SK-N-MC (cell line): ENCODE measurements around the gene TMEM164.

Source experiments
- DNase-seq: peaks from one replicate; pipeline ENCODE4 v3.0.0-alpha.2; 2011; ENCODE audit warnings: low read depth, low spot score
- H3K27ac ChIP-seq: fragments of 200-600 bp; sonication (generic); 2 replicates; pipeline ENCODE4 v1.5.1; 2016; ENCODE audit warnings: mixed run types
- H3K36me3 ChIP-seq: fragments of 200-600 bp; sonication (generic); 2 replicates; pipeline ENCODE4 v1.6.1; 2017; ENCODE audit warnings: antibody characterized with exemption, low read length, mixed read lengths; ENCODE audit not compliant: insufficient read depth
- H3K4me3 ChIP-seq: fragments of 200-600 bp; sonication (generic); 2 replicates; pipeline ENCODE4 v1.5.1; 2016
- H3K9ac ChIP-seq: fragments of 200-600 bp; sonication (generic); 2 replicates; pipeline ENCODE4 v1.8.0; 2017; ENCODE audit warnings: mixed run types, mixed read lengths; ENCODE audit not compliant: insufficient read length
- H3K9me3 ChIP-seq: fragments of 200-600 bp; sonication (generic); 2 replicates; pipeline ENCODE4 v1.6.1; 2017; ENCODE audit warnings: low read depth, mild to moderate bottlenecking, antibody characterized with exemption, low read length, moderate library complexity, mixed read lengths
- EZH2 ChIP-seq: fragments of 200-600 bp; sonication (generic); IDR thresholded peaks from one replicate; pipeline ENCODE4 v1.6.1; 2017; ENCODE audit warnings: antibody characterized with exemption
- FOXP2 ChIP-seq: optimal IDR thresholded peaks from 2 replicates; pipeline ENCODE3; 2011; ENCODE audit warnings: mild to moderate bottlenecking, moderate library complexity; ENCODE audit not compliant: insufficient read depth; ENCODE audit errors: extremely low read length, control extremely low read depth
- POLR2AphosphoS5 ChIP-seq: IDR thresholded peaks from 2 replicates; pipeline ENCODE4 v1.6.1; 2012; ENCODE audit warnings: mild to moderate bottlenecking, low read depth, low read length, borderline replicate concordance

Gene TMEM164

DNA sequence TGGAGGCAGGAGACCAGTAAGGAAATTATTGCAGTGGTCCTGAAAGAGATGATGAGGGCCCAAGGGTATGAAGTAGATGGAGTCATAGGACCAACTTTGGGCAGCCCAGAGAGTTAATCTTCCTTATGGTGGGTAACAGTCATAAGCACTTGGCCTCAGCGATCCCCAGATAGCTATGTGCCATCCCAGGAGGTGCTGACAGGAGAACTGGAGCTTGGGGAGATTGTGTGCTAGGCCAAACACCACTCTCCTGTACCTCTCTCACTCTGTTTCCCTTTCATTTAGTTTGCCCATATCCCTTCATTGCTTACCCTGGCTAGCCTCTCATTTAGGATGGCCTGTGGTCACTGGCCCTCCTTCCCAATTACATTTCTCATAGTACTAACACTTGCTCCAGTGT, 60.0 kb downstream of the TMEM164 start:
- H3K9me3 ChIP-seq, result no peaks in the 10 kb centered on the region
- no peak overlapping the region for H3K9ac ChIP-seq
- H3K36me3 ChIP-seq, result no peaks in the 10 kb centered on the region
- TF ChIP-seq FOXP2 (no peak), POLR2AphosphoS5 (no peak), EZH2 (no peak)
- DNase-seq, result no peak
- no peak overlapping the region for H3K4me3 ChIP-seq
- H3K27ac ChIP-seq, result no peak overlapping the region

GRCh38 chrX:110066488-110067225, 63.7 kb downstream of the TMEM164 start:
- Histone ChIP-seq H3K27ac (no peak overlapping the region), H3K36me3 (no peaks in the 10 kb centered on the region), H3K9me3 (no peaks in the 10 kb centered on the region), H3K4me3 (no peak overlapping the region), H3K9ac (no peak overlapping the region)
- TF ChIP-seq POLR2AphosphoS5 (no peak), FOXP2 (no peak), EZH2 (no peak)
- no peak for DNase-seq

DNA sequence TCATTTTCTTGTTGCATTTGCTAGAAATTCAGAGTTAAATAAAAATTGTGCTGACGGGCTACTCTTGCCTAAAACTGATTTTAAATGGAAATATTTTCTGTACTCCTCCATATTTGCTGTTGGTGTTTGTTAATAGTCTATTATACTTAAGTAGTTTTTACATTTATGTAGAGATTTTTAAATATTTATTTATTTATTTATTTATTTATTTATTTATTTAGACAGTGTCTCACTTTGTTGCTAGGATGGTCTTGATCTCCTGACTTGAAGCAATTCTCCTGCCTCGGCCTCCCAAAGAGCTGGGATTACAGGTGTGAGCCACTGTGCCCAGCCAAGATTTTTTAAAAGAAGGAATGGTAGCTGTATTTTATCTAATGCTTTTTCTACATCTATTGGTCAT, 68.1 kb downstream of the TMEM164 start:
- DNase-seq, result no peak
- no peak overlapping the region for H3K9ac ChIP-seq
- no peak overlapping the region for H3K27ac ChIP-seq
- no peaks in the 10 kb centered on the region; the same call in 1 of the 2 replicates for H3K36me3 ChIP-seq
- no peak for TF ChIP-seq FOXP2
- no peak for TF ChIP-seq POLR2AphosphoS5
- TF ChIP-seq EZH2, result no peak
- no peak overlapping the region for H3K4me3 ChIP-seq
- no peaks in the 10 kb centered on the region for H3K9me3 ChIP-seq

GRCh38 chrX:110081320-110081719, 78.4 kb downstream of the TMEM164 start:
- no peaks in the 10 kb centered on the region for H3K9me3 ChIP-seq
- no peak overlapping the region for H3K27ac ChIP-seq
- H3K9ac ChIP-seq, result no peak overlapping the region
- no peaks in the 10 kb centered on the region for H3K36me3 ChIP-seq
- no peak for TF ChIP-seq POLR2AphosphoS5
- TF ChIP-seq FOXP2, result no peak
- no peak for TF ChIP-seq EZH2
- no peak for DNase-seq
- H3K4me3 ChIP-seq, result no peak overlapping the region

DNA sequence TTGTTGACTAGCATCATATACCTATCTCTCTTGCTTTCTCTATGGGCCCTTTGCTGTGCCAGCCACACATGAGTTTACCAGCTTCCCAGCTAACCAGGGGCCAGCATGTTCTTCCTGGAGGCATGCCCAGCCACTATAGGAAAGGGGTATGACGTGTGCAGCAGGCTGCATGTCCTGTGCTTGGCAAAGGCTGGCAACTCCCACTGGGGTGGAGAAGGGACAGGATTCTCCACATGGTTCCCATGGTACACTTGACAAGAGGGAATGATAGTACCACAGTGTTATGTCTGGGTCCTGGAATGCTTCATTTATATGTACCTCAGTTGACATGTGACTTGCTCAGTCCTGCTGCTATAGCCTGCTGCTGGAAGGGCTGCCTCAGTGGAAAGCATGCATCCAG, 78.8 kb downstream of the TMEM164 start:
- H3K36me3 ChIP-seq, result no peaks in the 10 kb centered on the region
- no peak overlapping the region for H3K4me3 ChIP-seq
- DNase-seq, result no peak
- H3K27ac ChIP-seq, result no peak overlapping the region
- no peak overlapping the region for H3K9ac ChIP-seq
- TF ChIP-seq POLR2AphosphoS5, result no peak
- TF ChIP-seq FOXP2, result no peak
- no peak for TF ChIP-seq EZH2
- no peaks in the 10 kb centered on the region for H3K9me3 ChIP-seq

GRCh38 chrX:110082161-110082560, 79.2 kb downstream of the TMEM164 start:
- Histone ChIP-seq H3K27ac (no peak overlapping the region), H3K9ac (no peak overlapping the region), H3K4me3 (no peak overlapping the region), H3K36me3 (no peaks in the 10 kb centered on the region), H3K9me3 (no peaks in the 10 kb centered on the region)
- no peak for DNase-seq
- TF ChIP-seq POLR2AphosphoS5 (no peak), FOXP2 (no peak), EZH2 (no peak)

DNA sequence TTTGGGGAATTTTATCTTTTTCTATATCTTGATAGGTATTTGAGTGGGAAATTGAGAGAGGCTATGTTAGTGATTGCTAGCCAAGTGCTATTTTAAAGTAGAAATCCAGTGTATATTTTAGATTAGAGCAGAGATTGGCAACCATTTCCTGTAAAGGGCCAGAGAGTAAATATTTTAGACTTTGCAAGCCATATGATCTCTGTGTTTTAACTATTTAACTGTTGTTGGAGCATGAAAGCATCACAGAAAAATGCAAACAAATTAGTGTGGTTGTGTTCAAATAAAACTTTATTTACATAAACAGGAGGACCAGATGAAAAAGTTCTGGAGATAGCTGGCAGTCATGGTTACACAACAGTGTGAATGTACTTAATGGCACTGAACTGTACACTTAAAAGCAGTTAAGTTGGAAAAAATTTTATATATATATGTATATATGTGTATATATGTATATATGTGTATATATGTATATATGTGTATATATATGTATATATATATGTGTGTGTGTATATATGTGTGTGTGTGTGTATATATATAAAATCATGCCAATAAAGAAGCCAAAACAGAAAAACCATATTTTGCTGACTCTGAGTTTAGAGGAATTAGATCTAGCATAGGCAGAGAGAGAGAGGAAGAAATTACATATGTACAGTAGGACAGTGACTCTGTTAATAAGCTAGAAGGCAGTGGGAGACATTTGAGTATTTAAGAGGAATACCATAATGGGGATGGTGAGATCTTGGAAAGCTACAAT, 83.4 kb downstream of the TMEM164 start:
- Histone ChIP-seq H3K27ac (no peak overlapping the region), H3K9ac (no peak overlapping the region), H3K4me3 (no peak overlapping the region), H3K9me3 (no peaks in the 10 kb centered on the region), H3K36me3 (no peaks in the 10 kb centered on the region)
- no peak for TF ChIP-seq FOXP2
- no peak for TF ChIP-seq POLR2AphosphoS5
- TF ChIP-seq EZH2, result no peak
- DNase-seq, result no peak

- Histone ChIP-seq H3K27ac (no peak overlapping the region), H3K9ac (no peak overlapping the region), H3K9me3 (no peaks in the 10 kb centered on the region), H3K36me3 (no peaks in the 10 kb centered on the region), H3K4me3 (no peak overlapping the region)
- DNase-seq, result no peak
- TF ChIP-seq POLR2AphosphoS5, result no peak
- no peak for TF ChIP-seq FOXP2
Observed at GRCh38 chrX:110086916-110087484, 84.1 kb downstream of the TMEM164 start.
